NCI-H446 (cell line): Measurements from ENCODE around the gene SLC27A6.

Source experiments
- DNase-seq, 2 experiments: peaks; one replicate each; lab custom pipeline; 2025; lab: John Stamatoyannopoulos, UW

SLC27A6 gene

GRCh38 chr5:129063483-129064113 is 98.3 kb downstream of the SLC27A6 start:
- DNase-seq: peak; percentile 57 to 89

- no peak for DNase-seq
Measured at GRCh38 chr5:129065721-129066120, 100.4 kb downstream of the SLC27A6 start.

DNA sequence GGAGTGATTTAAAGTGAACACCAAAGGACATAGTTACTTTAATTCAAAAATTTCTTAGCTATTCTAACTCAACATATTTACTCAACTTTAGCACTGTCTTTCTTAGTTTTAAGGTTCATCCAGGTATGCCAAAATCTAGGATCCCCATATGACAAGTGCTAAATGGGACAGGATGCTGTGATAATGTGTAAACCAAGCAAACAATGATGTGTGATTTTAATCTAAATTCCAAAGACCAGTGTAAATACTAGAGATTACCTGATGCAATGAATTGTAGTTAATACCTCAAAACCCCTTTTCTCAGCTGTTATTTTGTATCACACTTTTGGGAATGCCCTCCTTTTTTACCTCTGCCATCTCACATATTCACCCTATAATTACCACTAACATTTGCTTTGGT is 102.5 kb downstream of the SLC27A6 start:
- DNase-seq: no peak

GRCh38 chr5:129069292-129069691 is 104.0 kb downstream of the SLC27A6 start:
- DNase-seq: no peak

- DNase-seq: no peak
Measured at GRCh38 chr5:129073111-129073510, 107.8 kb downstream of the SLC27A6 start.

DNA sequence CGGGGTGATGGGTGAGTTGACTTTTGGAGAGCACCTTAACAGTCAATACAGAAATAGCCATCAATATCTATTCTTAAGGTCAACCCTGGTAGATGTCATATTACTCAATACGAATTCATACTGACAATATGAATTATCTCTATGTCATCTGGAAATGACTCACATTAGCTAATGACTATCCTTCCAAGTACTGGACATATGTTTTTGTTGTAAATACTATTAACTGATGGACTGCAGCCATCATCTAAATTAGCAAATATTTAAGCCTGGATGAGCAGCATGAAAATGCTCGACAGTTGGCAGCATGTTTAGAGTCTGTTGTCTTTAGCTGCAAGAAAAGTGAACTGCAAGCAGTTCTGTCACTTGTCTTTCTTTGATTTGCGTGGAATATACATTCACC is 109.6 kb downstream of the SLC27A6 start:
- DNase-seq: peak in 1 of 2 experiments; percentile 75

- DNase-seq: no peak
Measured at GRCh38 chr5:129077433-129078075, 112.3 kb downstream of the SLC27A6 start.

GRCh38 chr5:129078247-129078646 is 113.0 kb downstream of the SLC27A6 start:
- no peak for DNase-seq

- no peak for DNase-seq
Measured at GRCh38 chr5:129078660-129079059, 113.4 kb downstream of the SLC27A6 start.

DNA sequence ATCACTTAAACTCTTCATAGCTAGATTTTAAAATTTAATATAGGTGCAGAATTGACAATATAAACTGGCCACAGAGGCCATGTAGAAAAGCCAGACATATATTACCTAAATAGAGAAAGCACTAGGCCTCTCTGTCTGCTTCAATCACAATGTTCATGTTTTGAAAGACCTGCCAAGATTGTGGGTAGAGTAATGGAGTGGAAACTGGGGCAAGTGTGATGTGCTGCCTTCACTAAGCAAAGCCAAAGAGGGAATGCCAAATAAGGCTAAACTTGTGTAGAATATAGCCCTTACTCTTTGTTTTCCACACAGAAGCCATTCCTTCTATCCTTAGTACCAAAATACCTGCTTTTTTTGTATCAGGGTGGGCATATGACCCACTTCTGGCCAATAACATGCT is 114.2 kb downstream of the SLC27A6 start:
- DNase-seq: peak in 1 of 2 experiments; percentile 50

DNA sequence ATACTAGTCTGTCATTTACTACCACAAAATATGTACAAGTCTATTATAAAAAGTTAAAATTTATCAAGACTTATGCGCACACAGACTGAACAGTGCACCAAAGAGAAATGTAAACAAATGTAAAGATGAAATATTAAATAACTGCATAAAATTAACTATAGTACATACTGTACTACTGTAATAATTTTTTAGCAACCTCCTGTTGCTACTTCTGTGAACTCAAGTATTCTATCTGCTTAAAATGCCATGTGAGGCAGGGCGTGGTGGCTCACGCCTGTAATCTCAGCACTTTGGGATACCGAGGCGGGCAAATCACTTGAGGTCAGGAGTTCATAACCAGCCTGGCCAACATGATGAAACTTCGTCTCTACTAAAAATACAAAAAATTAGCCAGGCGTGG is 115.5 kb downstream of the SLC27A6 start:
- no peak for DNase-seq

- DNase-seq: no peak
Measured at GRCh38 chr5:129082225-129083136, 117.2 kb downstream of the SLC27A6 start.
